ENCODE results near the gene TSPAN14. TPM values are rescaled to one million over a fixed set of nuclear protein-coding genes. Genes with fewer than 3 reads are reported as not detected.

Gene TSPAN14
- polyA plus RNA-seq, 4 donors, result 7.4 to 69.4 (median 32.4) TPM

GRCh38 chr10:80553436-80553835 is 99.3 kb downstream of the TSPAN14 start:
- Histone ChIP-seq H3K27ac (ENCODE audit: low read depth in 1 of 3, low read length in 2 of 3) (no peak overlapping the region), H3K36me3 (ENCODE audit: control insufficient read depth in 3 of 3, insufficient read depth in 2 of 3, low read depth in 1 of 3, low read length in 3 of 3) (no peaks in the 10 kb centered on the region), H3K9me3 (ENCODE audit: control insufficient read depth in 2 of 2, insufficient read depth in 1 of 2, low read depth in 1 of 2, low read length in 1 of 2) (no peaks in the 10 kb centered on the region), H3K4me1 (ENCODE audit: control insufficient read depth in 3 of 3, insufficient read depth in 2 of 3, low read depth in 1 of 3, low read length in 2 of 3) (no peaks in the 10 kb centered on the region), H3K4me3 (ENCODE audit: low read depth in 1 of 3, low read length in 3 of 3) (no peak overlapping the region), H3K27me3 (ENCODE audit: control insufficient read depth in 3 of 3, insufficient read depth in 3 of 3, low read length in 3 of 3) (peaks cover 0 to 2% (median 0%) of the 10 kb centered on the region in 3 donors)
- FAIRE-seq (no peak), DNase-seq (no peak)
- 81 to 86% (median 83%) methylated on average over 5 of the region's 5 CpGs for WGBS, 3 donors

GRCh38 chr10:80554050-80554449 is 99.9 kb downstream of the TSPAN14 start:
- Histone ChIP-seq H3K27ac (ENCODE audit: low read depth in 1 of 3, low read length in 2 of 3) (no peak overlapping the region), H3K9me3 (ENCODE audit: control insufficient read depth in 2 of 2, insufficient read depth in 1 of 2, low read depth in 1 of 2, low read length in 1 of 2) (no peaks in the 10 kb centered on the region), H3K27me3 (ENCODE audit: control insufficient read depth in 3 of 3, insufficient read depth in 3 of 3, low read length in 3 of 3) (no peaks in the 10 kb centered on the region), H3K4me3 (ENCODE audit: low read depth in 1 of 3, low read length in 3 of 3) (no peak overlapping the region), H3K36me3 (ENCODE audit: control insufficient read depth in 3 of 3, insufficient read depth in 2 of 3, low read depth in 1 of 3, low read length in 3 of 3) (no peaks in the 10 kb centered on the region), H3K4me1 (ENCODE audit: control insufficient read depth in 3 of 3, insufficient read depth in 2 of 3, low read depth in 1 of 3, low read length in 2 of 3) (no peaks in the 10 kb centered on the region)
- 47 to 79% (median 56%) methylated on average over 5 of the region's 5 CpGs for WGBS, 3 donors
- DNase-seq (no peak), FAIRE-seq (no peak)

GRCh38 chr10:80555415-80555814 is 101.3 kb downstream of the TSPAN14 start:
- Histone ChIP-seq H3K27ac (ENCODE audit: low read depth in 1 of 3, low read length in 2 of 3) (no peak overlapping the region), H3K9me3 (ENCODE audit: control insufficient read depth in 2 of 2, insufficient read depth in 1 of 2, low read depth in 1 of 2, low read length in 1 of 2) (no peaks in the 10 kb centered on the region), H3K36me3 (ENCODE audit: control insufficient read depth in 3 of 3, insufficient read depth in 2 of 3, low read depth in 1 of 3, low read length in 3 of 3) (no peaks in the 10 kb centered on the region), H3K4me1 (ENCODE audit: control insufficient read depth in 3 of 3, insufficient read depth in 2 of 3, low read depth in 1 of 3, low read length in 2 of 3) (no peaks in the 10 kb centered on the region), H3K27me3 (ENCODE audit: control insufficient read depth in 3 of 3, insufficient read depth in 3 of 3, low read length in 3 of 3) (no peaks in the 10 kb centered on the region), H3K4me3 (ENCODE audit: low read depth in 1 of 3, low read length in 3 of 3) (no peak overlapping the region)
- FAIRE-seq (no peak), DNase-seq (no peak)
- 65 to 70% (median 70%) methylated on average over 5 of the region's 5 CpGs for WGBS, 3 donors

GRCh38 chr10:80561950-80562349 is 107.8 kb downstream of the TSPAN14 start:
- no peaks in the 10 kb centered on the region for H3K9me3 ChIP-seq (ENCODE audit: control insufficient read depth in 2 of 2, insufficient read depth in 1 of 2, low read depth in 1 of 2, low read length in 1 of 2)
- H3K27ac ChIP-seq (ENCODE audit: low read depth in 1 of 3, low read length in 2 of 3), result no peak overlapping the region
- no peaks in the 10 kb centered on the region for H3K36me3 ChIP-seq (ENCODE audit: control insufficient read depth in 3 of 3, insufficient read depth in 2 of 3, low read depth in 1 of 3, low read length in 3 of 3)

GRCh38 chr10:80567292-80567691 is 113.2 kb downstream of the TSPAN14 start:
- Histone ChIP-seq H3K4me3 (ENCODE audit: low read depth in 1 of 3, low read length in 3 of 3) (no peak overlapping the region), H3K9me3 (ENCODE audit: control insufficient read depth in 2 of 2, insufficient read depth in 1 of 2, low read depth in 1 of 2, low read length in 1 of 2) (no peaks in the 10 kb centered on the region), H3K27ac (ENCODE audit: low read depth in 1 of 3, low read length in 2 of 3) (no peak overlapping the region), H3K4me1 (ENCODE audit: control insufficient read depth in 3 of 3, insufficient read depth in 2 of 3, low read depth in 1 of 3, low read length in 2 of 3) (no peaks in the 10 kb centered on the region), H3K27me3 (ENCODE audit: control insufficient read depth in 3 of 3, insufficient read depth in 3 of 3, low read length in 3 of 3) (peaks cover 0 to 6% (median 3%) of the 10 kb centered on the region in 3 donors), H3K36me3 (ENCODE audit: control insufficient read depth in 3 of 3, insufficient read depth in 2 of 3, low read depth in 1 of 3, low read length in 3 of 3) (no peaks in the 10 kb centered on the region)
- DNase-seq (no peak), FAIRE-seq (no peak)
- 72 to 87% (median 84%) methylated on average over 2 of the region's 2 CpGs for WGBS, 3 donors

More at GRCh38 chr10:80561950-80562349, 107.8 kb downstream of the TSPAN14 start:
- DNase-seq (no peak), FAIRE-seq (no peak)
- Histone ChIP-seq H3K4me3 (ENCODE audit: low read depth in 1 of 3, low read length in 3 of 3) (no peak overlapping the region), H3K4me1 (ENCODE audit: control insufficient read depth in 3 of 3, insufficient read depth in 2 of 3, low read depth in 1 of 3, low read length in 2 of 3) (no peaks in the 10 kb centered on the region), H3K27me3 (ENCODE audit: control insufficient read depth in 3 of 3, insufficient read depth in 3 of 3, low read length in 3 of 3) (peaks cover 0 to 3% (median 2%) of the 10 kb centered on the region in 3 donors)

GRCh38 chr10:80569131-80569895 is 115.2 kb downstream of the TSPAN14 start:
- H3K4me3 ChIP-seq (ENCODE audit: low read depth in 1 of 3, low read length in 3 of 3), result no peak overlapping the region
- no peak overlapping the region for H3K27ac ChIP-seq (ENCODE audit: low read depth in 1 of 3, low read length in 2 of 3)
- FAIRE-seq (no peak), DNase-seq (no peak)
- H3K36me3 ChIP-seq (ENCODE audit: control insufficient read depth in 3 of 3, insufficient read depth in 2 of 3, low read depth in 1 of 3, low read length in 3 of 3), result no peaks in the 10 kb centered on the region
- no peaks in the 10 kb centered on the region for H3K9me3 ChIP-seq (ENCODE audit: control insufficient read depth in 2 of 2, insufficient read depth in 1 of 2, low read depth in 1 of 2, low read length in 1 of 2)
- H3K4me1 ChIP-seq (ENCODE audit: control insufficient read depth in 3 of 3, insufficient read depth in 2 of 3, low read depth in 1 of 3, low read length in 2 of 3), result no peaks in the 10 kb centered on the region
- H3K27me3 ChIP-seq (ENCODE audit: control insufficient read depth in 3 of 3, insufficient read depth in 3 of 3, low read length in 3 of 3), result peaks cover 0 to 6% (median 1%) of the 10 kb centered on the region in 3 donors
- WGBS, 3 donors, result 84 to 90% (median 84%) methylated on average over 15 of the region's 15 CpGs

GRCh38 chr10:80571352-80571751 is 117.2 kb downstream of the TSPAN14 start:
- Histone ChIP-seq H3K4me1 (ENCODE audit: control insufficient read depth in 3 of 3, insufficient read depth in 2 of 3, low read depth in 1 of 3, low read length in 2 of 3) (no peaks in the 10 kb centered on the region), H3K36me3 (ENCODE audit: control insufficient read depth in 3 of 3, insufficient read depth in 2 of 3, low read depth in 1 of 3, low read length in 3 of 3) (no peaks in the 10 kb centered on the region), H3K4me3 (ENCODE audit: low read depth in 1 of 3, low read length in 3 of 3) (no peak overlapping the region), H3K27ac (ENCODE audit: low read depth in 1 of 3, low read length in 2 of 3) (no peak overlapping the region), H3K9me3 (ENCODE audit: control insufficient read depth in 2 of 2, insufficient read depth in 1 of 2, low read depth in 1 of 2, low read length in 1 of 2) (no peaks in the 10 kb centered on the region), H3K27me3 (ENCODE audit: control insufficient read depth in 3 of 3, insufficient read depth in 3 of 3, low read length in 3 of 3) (peaks cover 0 to 4% (median 0%) of the 10 kb centered on the region in 3 donors)
- FAIRE-seq (no peak), DNase-seq (no peak)
- 94 to 97% (median 95%) methylated on average over 9 of the region's 9 CpGs for WGBS, 3 donors

GRCh38 chr10:80579181-80579763 is 125.2 kb downstream of the TSPAN14 start:
- H3K27me3 ChIP-seq (ENCODE audit: control insufficient read depth in 3 of 3, insufficient read depth in 3 of 3, low read length in 3 of 3), result no peaks in the 10 kb centered on the region
- H3K27ac ChIP-seq (ENCODE audit: low read depth in 1 of 3, low read length in 2 of 3), result no peak overlapping the region
- WGBS, 3 donors, result 30 to 42% (median 34%) methylated on average over 5 of the region's 5 CpGs
- no peaks in the 10 kb centered on the region for H3K36me3 ChIP-seq (ENCODE audit: control insufficient read depth in 3 of 3, insufficient read depth in 2 of 3, low read depth in 1 of 3, low read length in 3 of 3)
- H3K9me3 ChIP-seq (ENCODE audit: control insufficient read depth in 2 of 2, insufficient read depth in 1 of 2, low read depth in 1 of 2, low read length in 1 of 2), result no peaks in the 10 kb centered on the region
- no peak for FAIRE-seq
- no peak overlapping the region for H3K4me3 ChIP-seq (ENCODE audit: low read depth in 1 of 3, low read length in 3 of 3)
- no peaks in the 10 kb centered on the region for H3K4me1 ChIP-seq (ENCODE audit: control insufficient read depth in 3 of 3, insufficient read depth in 2 of 3, low read depth in 1 of 3, low read length in 2 of 3)
- DNase-seq, result no peak

Data from small intestine (tissue), 7 donors.